Glutamatergic neuron (in vitro differentiated cells): Measurements from ENCODE around the gene ARL14. TPM values are rescaled to one million over a fixed set of nuclear protein-coding genes. Genes with fewer than 3 reads are reported as not detected.

ENCODE experiments used
- DNase-seq: peaks from one replicate; pipeline ENCODE4 v3.0.0; 2022
- H3K27ac Mint-ChIP-seq: one replicate; pipeline ENCODE4 v1.8.0; 2020; ENCODE audit warnings: mild to moderate bottlenecking, mixed read lengths, inconsistent platforms; ENCODE audit not compliant: unreplicated experiment
- H3K27me3 Mint-ChIP-seq: one replicate; pipeline ENCODE4 v1.8.0; 2020; ENCODE audit warnings: mild to moderate bottlenecking, moderate library complexity, mixed read lengths, inconsistent platforms; ENCODE audit not compliant: unreplicated experiment
- H3K36me3 Mint-ChIP-seq: one replicate; pipeline ENCODE4 v1.8.0; 2020; ENCODE audit warnings: mild to moderate bottlenecking, mixed read lengths, inconsistent platforms; ENCODE audit not compliant: unreplicated experiment
- H3K4me1 Mint-ChIP-seq: one replicate; pipeline ENCODE4 v1.8.0; 2020; ENCODE audit warnings: mild to moderate bottlenecking, low read depth, mixed read lengths, inconsistent platforms; ENCODE audit not compliant: unreplicated experiment
- H3K4me3 Mint-ChIP-seq: one replicate; pipeline ENCODE4 v1.8.0; 2020; ENCODE audit warnings: mild to moderate bottlenecking, mixed read lengths, inconsistent platforms; ENCODE audit not compliant: unreplicated experiment
- H3K9me3 Mint-ChIP-seq: one replicate; pipeline ENCODE4 v1.8.0; 2020; ENCODE audit warnings: mild to moderate bottlenecking, moderate library complexity, mixed read lengths, inconsistent platforms; ENCODE audit not compliant: unreplicated experiment
- total RNA-seq: library from RNA; stranded (reverse); fragmentation: NEBNext Ultra II Directional; extraction: Animal tissue kit (Norgen Biotek cat#: 25700); gene quantifications from one replicate; pipeline ENCODE4 v1.2.1, GENCODE V29; 2021; ENCODE audit not compliant: unreplicated experiment
- TF ChIP-seq, protein P1 (sequence below): fragments of 200-600 bp; sonication (generic); IDR thresholded peaks from one replicate; pipeline ENCODE4 v1.5.0; 2021; ENCODE audit not compliant: partially characterized antibody, unreplicated experiment

ARL14 gene
- total RNA-seq, 1 donor from 2014 or later: not detected

DNA sequence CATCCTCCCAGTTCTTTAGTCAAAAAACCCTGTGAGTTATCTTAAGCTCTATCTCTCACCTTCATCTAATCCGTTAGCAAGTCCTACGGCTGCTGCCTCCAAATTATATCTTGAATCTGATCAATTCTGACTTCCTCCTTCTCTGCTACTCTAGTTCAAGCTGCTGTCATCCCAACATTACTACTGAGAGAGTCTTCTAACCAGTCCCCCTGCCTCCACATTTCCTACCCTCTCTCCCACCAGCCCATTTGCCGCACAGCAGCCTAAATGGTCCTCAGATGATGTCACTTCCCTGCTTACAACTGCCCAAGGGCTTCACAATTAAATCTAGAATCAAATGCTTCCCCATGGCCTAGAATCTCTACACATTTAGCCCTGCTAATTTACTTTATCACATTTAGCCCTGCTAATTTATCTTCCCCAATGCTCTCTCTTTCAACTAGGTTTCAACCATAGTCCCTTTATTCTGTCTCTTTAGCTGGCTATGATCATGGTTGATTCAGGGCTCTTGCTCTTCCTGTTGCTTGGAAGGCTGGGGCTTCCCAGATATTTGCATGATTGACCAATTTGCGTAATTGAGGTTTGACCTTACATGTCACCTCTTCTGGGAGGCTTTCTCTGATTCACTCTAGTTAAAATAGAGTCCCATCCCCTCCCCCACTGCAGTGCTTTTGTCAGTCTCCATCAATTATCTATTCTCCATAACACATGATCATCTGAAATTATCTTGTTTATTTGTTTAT lies 11.0 kb upstream of the ARL14 start:
- H3K9me3 Mint-ChIP-seq: no peaks in the 10 kb centered on the region
- H3K4me1 Mint-ChIP-seq: peaks cover 5% of the 10 kb centered on the region
- TF ChIP-seq, protein P1, sequence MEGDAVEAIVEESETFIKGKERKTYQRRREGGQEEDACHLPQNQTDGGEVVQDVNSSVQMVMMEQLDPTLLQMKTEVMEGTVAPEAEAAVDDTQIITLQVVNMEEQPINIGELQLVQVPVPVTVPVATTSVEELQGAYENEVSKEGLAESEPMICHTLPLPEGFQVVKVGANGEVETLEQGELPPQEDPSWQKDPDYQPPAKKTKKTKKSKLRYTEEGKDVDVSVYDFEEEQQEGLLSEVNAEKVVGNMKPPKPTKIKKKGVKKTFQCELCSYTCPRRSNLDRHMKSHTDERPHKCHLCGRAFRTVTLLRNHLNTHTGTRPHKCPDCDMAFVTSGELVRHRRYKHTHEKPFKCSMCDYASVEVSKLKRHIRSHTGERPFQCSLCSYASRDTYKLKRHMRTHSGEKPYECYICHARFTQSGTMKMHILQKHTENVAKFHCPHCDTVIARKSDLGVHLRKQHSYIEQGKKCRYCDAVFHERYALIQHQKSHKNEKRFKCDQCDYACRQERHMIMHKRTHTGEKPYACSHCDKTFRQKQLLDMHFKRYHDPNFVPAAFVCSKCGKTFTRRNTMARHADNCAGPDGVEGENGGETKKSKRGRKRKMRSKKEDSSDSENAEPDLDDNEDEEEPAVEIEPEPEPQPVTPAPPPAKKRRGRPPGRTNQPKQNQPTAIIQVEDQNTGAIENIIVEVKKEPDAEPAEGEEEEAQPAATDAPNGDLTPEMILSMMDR: no peak
- H3K27ac Mint-ChIP-seq: no peak overlapping the region
- DNase-seq: no peak
- H3K4me3 Mint-ChIP-seq: no peak overlapping the region
- H3K36me3 Mint-ChIP-seq: no peaks in the 10 kb centered on the region
- no peaks in the 10 kb centered on the region for H3K27me3 Mint-ChIP-seq

DNA sequence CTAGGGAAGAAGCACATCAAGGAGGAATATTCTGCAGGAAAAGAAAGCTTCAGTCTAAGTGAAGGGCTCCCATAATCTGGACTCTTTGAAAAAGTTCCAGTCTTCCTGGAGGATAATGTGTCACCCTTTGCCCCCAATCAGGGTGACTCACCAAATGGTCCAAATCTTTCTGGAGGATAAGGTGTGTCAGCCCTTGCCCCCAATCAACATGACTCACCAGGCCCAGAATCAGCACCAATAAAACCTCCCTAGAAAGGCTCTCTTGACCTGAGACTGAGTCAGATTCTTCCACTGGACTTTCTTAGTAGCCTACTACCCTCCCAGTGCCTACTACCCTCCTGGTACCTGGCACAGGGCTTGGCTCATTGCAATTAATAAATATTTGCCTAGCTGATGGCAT lies 9.5 kb upstream of the ARL14 start:
- no peak for DNase-seq
- Mint-ChIP-seq H3K27ac (no peak overlapping the region), H3K4me1 (peaks cover 5% of the 10 kb centered on the region), H3K36me3 (no peaks in the 10 kb centered on the region), H3K4me3 (no peak overlapping the region), H3K27me3 (no peaks in the 10 kb centered on the region), H3K9me3 (no peaks in the 10 kb centered on the region)
- TF ChIP-seq, protein P1: no peak

GRCh38 chr3:160668454-160668853 lies 8.5 kb upstream of the ARL14 start:
- Mint-ChIP-seq H3K4me1 (peaks cover 5% of the 10 kb centered on the region), H3K27ac (no peak overlapping the region), H3K36me3 (no peaks in the 10 kb centered on the region), H3K9me3 (no peaks in the 10 kb centered on the region), H3K27me3 (no peaks in the 10 kb centered on the region), H3K4me3 (no peak overlapping the region)
- TF ChIP-seq, protein P1: no peak
- no peak for DNase-seq

- TF ChIP-seq, protein P1: no peak
- Mint-ChIP-seq H3K4me1 (peaks cover 2% of the 10 kb centered on the region), H3K4me3 (no peak overlapping the region), H3K9me3 (no peaks in the 10 kb centered on the region), H3K36me3 (no peaks in the 10 kb centered on the region), H3K27ac (no peak overlapping the region), H3K27me3 (no peaks in the 10 kb centered on the region)
- no peak for DNase-seq
Observed at GRCh38 chr3:160671231-160671630, 5.7 kb upstream of the ARL14 start.

DNA sequence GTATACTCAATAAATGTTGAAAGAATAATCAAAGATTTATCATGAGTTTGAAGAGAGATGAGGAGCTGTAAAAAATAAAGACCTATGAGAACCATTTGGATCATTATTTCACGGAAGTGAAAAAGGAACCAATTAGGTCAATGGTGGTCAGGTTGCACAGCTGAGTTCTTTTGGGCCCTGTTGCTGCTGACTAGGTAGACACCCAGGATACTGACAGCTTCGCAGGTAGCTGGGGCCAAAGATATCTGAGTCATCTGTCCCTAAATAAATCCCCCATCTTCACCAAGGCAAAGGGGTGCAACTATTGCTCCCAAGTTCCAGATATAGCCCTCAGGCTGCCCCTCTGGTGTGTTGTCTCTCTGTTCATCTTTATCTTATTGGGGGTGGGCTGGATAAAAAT lies 5.0 kb upstream of the ARL14 start:
- DNase-seq: no peak
- TF ChIP-seq, protein P1: no peak
- no peak overlapping the region for H3K27ac Mint-ChIP-seq
- H3K27me3 Mint-ChIP-seq: no peaks in the 10 kb centered on the region
- H3K4me3 Mint-ChIP-seq: no peak overlapping the region
- no peaks in the 10 kb centered on the region for H3K9me3 Mint-ChIP-seq
- no peaks in the 10 kb centered on the region for H3K4me1 Mint-ChIP-seq
- no peaks in the 10 kb centered on the region for H3K36me3 Mint-ChIP-seq
